ENCODE results near the gene TEDC1. TPM values are rescaled to one million over a fixed set of nuclear protein-coding genes. Genes with fewer than 3 reads are reported as not detected.

The TEDC1 gene
- total RNA-seq, 4 donors from 2014 or later: 0.51 to 11.0 (median 9.4) TPM; not detected in 1

DNA sequence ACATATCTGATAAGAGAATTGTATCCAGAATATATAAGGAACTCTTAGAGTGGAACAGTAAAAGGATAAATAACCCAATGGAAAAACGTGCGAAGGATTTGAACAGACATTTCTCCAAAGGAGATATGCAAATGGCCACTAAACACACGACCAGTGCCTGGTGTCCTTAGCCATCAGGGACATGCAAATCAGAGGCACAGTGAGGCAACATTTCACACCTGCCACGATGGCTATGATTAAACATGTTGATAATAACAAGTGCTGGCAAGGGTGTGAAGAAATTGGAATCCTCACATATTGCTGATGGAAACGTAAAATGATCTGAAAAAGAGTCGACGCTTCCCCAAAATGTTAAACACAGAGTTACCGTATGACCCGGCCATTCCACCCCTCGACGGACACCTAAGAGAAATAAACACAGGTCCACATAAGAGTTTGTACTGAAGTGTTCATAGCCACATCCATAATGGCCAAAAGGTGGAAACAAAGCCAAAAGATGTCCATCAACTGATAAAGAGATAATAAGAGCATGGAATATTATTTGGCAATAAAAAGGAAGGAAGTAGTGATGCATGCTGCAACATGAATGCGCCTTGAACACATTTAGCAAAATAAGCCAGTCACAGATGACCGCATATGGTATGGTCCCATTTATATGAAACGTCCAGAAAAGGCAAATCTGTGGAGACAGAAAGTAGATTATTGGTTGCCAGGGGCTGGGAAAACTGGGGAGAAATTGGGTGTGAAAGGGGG is 29.1 kb downstream of the TEDC1 start:
- Histone ChIP-seq H3K27me3 (no peaks in the 10 kb centered on the region), H3K4me1 (no peaks in the 10 kb centered on the region), H3K36me3 (no peaks in the 10 kb centered on the region), H3K4me3 (no peak overlapping the region), H3K9me3 (no peaks in the 10 kb centered on the region), H3K27ac (no peak overlapping the region)
- intact Hi-C loops (cut with DNase I; ENCODE audit: low total_unique reads): no loop called here
- DNase-seq: no peak
- TF ChIP-seq POLR2A (IDR thresholded peaks at IDR 0.05) (no peak), CTCF (IDR thresholded peaks at IDR 0.05) (no peak)

DNA sequence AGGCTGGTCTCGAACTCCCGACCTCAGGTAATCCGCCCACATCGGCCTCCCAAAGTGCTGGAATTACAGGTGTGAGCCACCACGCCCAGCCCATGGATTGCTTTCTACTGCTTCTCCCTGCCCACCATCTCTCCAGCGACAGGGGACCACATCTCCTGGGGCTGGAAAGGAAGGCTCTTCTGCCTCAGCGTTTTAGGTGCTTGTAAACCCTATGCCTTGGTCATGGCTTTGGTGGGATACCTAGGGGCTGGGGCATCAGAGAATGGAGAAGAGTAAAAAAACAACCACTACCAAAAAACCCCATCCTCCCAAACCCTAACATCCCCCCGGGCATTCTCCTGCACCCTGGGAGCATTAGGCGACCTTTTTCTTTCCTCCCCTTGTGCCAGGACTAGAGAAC is 34.3 kb downstream of the TEDC1 start:
- Histone ChIP-seq H3K9me3 (no peaks in the 10 kb centered on the region), H3K36me3 (no peaks in the 10 kb centered on the region), H3K27ac (no peak overlapping the region), H3K4me3 (no peak overlapping the region), H3K4me1 (peaks cover 0 to 16% of the 10 kb centered on the region in 2 donors), H3K27me3 (no peaks in the 10 kb centered on the region)
- TF ChIP-seq CTCF (IDR thresholded peaks at IDR 0.05): no peak
- no peak for TF ChIP-seq POLR2A (IDR thresholded peaks at IDR 0.05)
- intact Hi-C loops (cut with DNase I; ENCODE audit: low total_unique reads): no loop called here
- DNase-seq: no peak

GRCh38 chr14:105525861-105526775 is 35.1 kb downstream of the TEDC1 start, which contains the start of gene TMEM121:
Gene TMEM121 (plus strand): TSS chr14:105526583. CDS start chr14:105528835, 2,252 bp downstream.
- H3K9me3 ChIP-seq: no peaks in the 10 kb centered on the region
- H3K4me1 ChIP-seq: peaks cover 0 to 16% of the 10 kb centered on the region in 2 donors
- peak in 1 of 2 donors; percentile 39 for DNase-seq
- H3K27ac ChIP-seq: peak within 1 kb of the TSS in 1 of 2 donors; percentile 60
- intact Hi-C loops (cut with DNase I; ENCODE audit: low total_unique reads): no loop called here
- no peaks in the 10 kb centered on the region for H3K27me3 ChIP-seq
- TF ChIP-seq CTCF (IDR thresholded peaks at IDR 0.05) (no peak), POLR2A (IDR thresholded peaks at IDR 0.05) (no peak)
- H3K36me3 ChIP-seq: no peaks in the 10 kb centered on the region
- peak within 1 kb of the TSS; percentile 50 to 73 for H3K4me3 ChIP-seq

DNA sequence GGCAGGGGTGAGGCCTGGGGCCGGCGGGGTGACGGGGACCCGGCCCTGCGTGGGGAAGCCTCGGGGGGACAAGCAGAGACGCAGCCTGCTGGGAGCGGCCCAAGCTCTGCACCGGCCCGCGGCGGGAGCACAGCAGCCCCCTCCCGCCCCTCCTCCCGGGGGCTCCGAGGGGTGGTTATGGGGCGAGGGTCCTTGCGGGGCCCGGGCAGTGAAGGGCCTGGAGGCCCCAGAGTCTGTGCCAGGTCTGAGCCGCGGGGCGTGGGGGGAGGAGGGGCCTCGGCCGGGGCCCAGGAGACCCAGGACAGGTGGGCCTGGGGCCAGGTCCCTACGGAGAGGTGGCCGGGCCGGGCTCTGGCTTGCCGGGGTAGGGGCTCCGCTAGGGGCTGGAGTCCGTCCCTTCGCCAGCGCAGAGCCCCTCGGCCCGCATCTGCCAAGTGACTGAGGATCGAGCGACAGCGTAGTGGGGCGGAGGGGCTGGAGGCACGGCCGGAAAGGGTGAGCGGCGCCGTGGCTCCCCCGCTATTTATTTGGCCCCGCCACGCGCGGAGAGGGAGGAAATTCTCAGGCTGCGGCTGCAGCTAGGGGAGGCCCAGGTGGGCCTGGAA is 35.8 kb downstream of the TEDC1 start:
- peak overlapping the region in 1 of 2 donors; percentile 44 for H3K27ac ChIP-seq
- TF ChIP-seq CTCF (IDR thresholded peaks at IDR 0.05): no peak
- TF ChIP-seq POLR2A (IDR thresholded peaks at IDR 0.05): no peak
- peak overlapping the region; percentile 50 to 73 for H3K4me3 ChIP-seq
- H3K9me3 ChIP-seq: no peaks in the 10 kb centered on the region
- H3K27me3 ChIP-seq: no peaks in the 10 kb centered on the region
- no peaks in the 10 kb centered on the region for H3K36me3 ChIP-seq
- DNase-seq: no peak
- intact Hi-C loops (cut with DNase I; ENCODE audit: low total_unique reads): no loop called here
- H3K4me1 ChIP-seq: peaks cover 0 to 16% of the 10 kb centered on the region in 2 donors
